PC-9 (cell line): ENCODE measurements around the gene MAGI1. TPM values are rescaled to one million over a fixed set of nuclear protein-coding genes. Genes with fewer than 3 reads are reported as not detected.

Experiments
- BruUV-seq: library from RNA; stranded (reverse); fragments of 400-500 nt; replicated peaks from 2 replicates; lab custom pipeline; 2021; lab: Mats Ljungman, UMichigan
- CTCF ChIA-PET: fragments of 300-600 bp; sonication (Branson Sonifier 250); formaldehyde crosslinking; loops from one replicate; lab custom pipeline; 2022; ENCODE audit warnings: antibody characterized with exemption; lab: Charles Lee
- POLR2A ChIA-PET: fragments of 300-600 bp; sonication (Branson Sonifier 250); formaldehyde crosslinking; loops from one replicate; lab custom pipeline; 2022; ENCODE audit warnings: antibody characterized with exemption; ENCODE audit not compliant: unreplicated experiment; lab: Charles Lee
- DNase-seq, 2 experiments: peaks; one replicate each; pipeline versions ENCODE4 v3.0.0 to v3.0.0-alpha.2; 2015 to 2022; ENCODE audit warnings: mixed read lengths in 1 of 2
- H2AFZ ChIP-seq: fragments of 200-600 bp; sonication (generic); 2 replicates; pipeline ENCODE4 v1.8.1; 2017; ENCODE audit warnings: antibody characterized with exemption
- H3F3A ChIP-seq: fragments of 200-600 bp; sonication (generic); 2 replicates; pipeline ENCODE4 v1.8.1; 2017; ENCODE audit warnings: antibody characterized with exemption, mild to moderate bottlenecking, low read depth; ENCODE audit not compliant: insufficient read depth
- H3K27ac ChIP-seq: fragments of 200-600 bp; sonication (generic); 2 replicates; pipeline ENCODE4 v1.6.1; 2016; ENCODE audit warnings: mixed run types
- H3K27me3 ChIP-seq: fragments of 200-600 bp; sonication (generic); 2 replicates; pipeline ENCODE4 v1.6.1; 2016; ENCODE audit warnings: low read depth, mixed run types; ENCODE audit not compliant: insufficient read depth
- H3K36me3 ChIP-seq: fragments of 200-600 bp; sonication (generic); 2 replicates; pipeline ENCODE4 v1.6.1; 2016; ENCODE audit warnings: low read depth, mixed run types
- H3K4me1 ChIP-seq: fragments of 200-600 bp; sonication (generic); replicated peaks from 2 replicates; pipeline ENCODE4 v1.6.1; 2016; ENCODE audit warnings: mixed run types; ENCODE audit not compliant: insufficient read depth
- H3K4me2 ChIP-seq: fragments of 200-600 bp; sonication (generic); 2 replicates; pipeline ENCODE4 v1.6.1; 2017; ENCODE audit warnings: mixed run types
- H3K4me3 ChIP-seq: fragments of 200-600 bp; sonication (generic); 2 replicates; pipeline ENCODE4 v1.6.1; 2016; ENCODE audit warnings: mixed run types
- H3K79me2 ChIP-seq: fragments of 200-600 bp; sonication (generic); 2 replicates; pipeline ENCODE4 v1.6.1; 2017; ENCODE audit warnings: low read depth, mixed run types
- H3K9me2 ChIP-seq: fragments of 200-600 bp; sonication (generic); 2 replicates; pipeline ENCODE4 v1.8.1; 2017; ENCODE audit warnings: mild to moderate bottlenecking; ENCODE audit not compliant: insufficient read depth
- H3K9me3 ChIP-seq: fragments of 200-600 bp; sonication (generic); 2 replicates; pipeline ENCODE4 v1.8.1; 2016; ENCODE audit warnings: low read depth; ENCODE audit not compliant: insufficient read depth
- H4K20me1 ChIP-seq: fragments of 200-600 bp; sonication (generic); 2 replicates; pipeline ENCODE4 v1.8.1; 2017; ENCODE audit not compliant: insufficient read depth
- EZH2 ChIP-seq: fragments of 200-600 bp; sonication (generic); IDR thresholded peaks from 2 replicates; pipeline ENCODE4 v1.8.0; 2017; ENCODE audit warnings: antibody characterized with exemption, low read depth
- intact Hi-C: fragments of 100-400 bp; cut with micrococcal nuclease; formaldehyde crosslinking; loops from one replicate; pipeline ENCODE4 v1.10.0; 2022; ENCODE audit not compliant: unreplicated experiment
- total RNA-seq: library from RNA; stranded (reverse); gene quantifications from 2 replicates; pipeline ENCODE4 v1.2.3, GENCODE V29; 2021
- TF ChIP-seq, protein P1 (sequence below): fragments of 200-600 bp; sonication (generic); conservative IDR thresholded peaks from 2 replicates; pipeline ENCODE4 v1.6.1; 2017; ENCODE audit warnings: mixed run types, antibody characterized with exemption, mild to moderate bottlenecking, moderate library complexity

Gene MAGI1
- total RNA-seq, 1 experiment from 2014 or later: 23.3 TPM

DNA sequence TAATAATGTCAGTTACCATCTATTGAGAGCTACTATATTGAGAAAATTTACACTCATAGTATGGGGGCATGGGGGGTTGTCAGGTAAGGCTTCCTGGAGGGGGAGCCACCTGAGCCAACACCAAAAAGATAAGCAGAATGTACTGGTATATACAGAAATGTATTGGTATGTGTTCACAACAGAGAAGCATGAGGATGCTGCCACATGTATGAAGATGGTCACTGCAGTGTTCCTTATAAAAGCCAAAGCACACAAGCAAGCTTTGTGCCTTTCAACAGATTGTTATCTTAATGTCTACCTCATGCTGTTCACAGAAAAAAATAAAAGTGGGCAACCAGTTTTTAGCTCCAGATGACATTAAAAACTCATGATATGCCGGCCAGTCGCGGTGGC, 149.0 kb downstream of the MAGI1 start:
- Histone ChIP-seq H3K79me2 (peaks cover 24% of the 10 kb centered on the region), H3K27me3 (no peaks in the 10 kb centered on the region), H3K36me3 (no peaks in the 10 kb centered on the region), H3F3A (no peaks in the 10 kb centered on the region), H3K4me1 (no peaks in the 10 kb centered on the region), H3K9me3 (no peaks in the 10 kb centered on the region), H2AFZ (no peak overlapping the region), H3K27ac (no peak overlapping the region), H3K4me3 (no peak overlapping the region), H3K9me2 (no peaks in the 10 kb centered on the region), H4K20me1 (no peaks in the 10 kb centered on the region; the same call in 1 of the 2 replicates), H3K4me2 (no peak overlapping the region)
- no peak for DNase-seq
- POLR2A ChIA-PET: interaction anchor here (0.6 to 0.7 kb wide), 3 partner anchors 64 to 302 kb away, joined by 3 to 5 read pairs (median 4); no protein-coding TSS in a partner anchor
- intact Hi-C loops: no loop called here
- TF ChIP-seq EZH2: no peak
- TF ChIP-seq, protein P1, sequence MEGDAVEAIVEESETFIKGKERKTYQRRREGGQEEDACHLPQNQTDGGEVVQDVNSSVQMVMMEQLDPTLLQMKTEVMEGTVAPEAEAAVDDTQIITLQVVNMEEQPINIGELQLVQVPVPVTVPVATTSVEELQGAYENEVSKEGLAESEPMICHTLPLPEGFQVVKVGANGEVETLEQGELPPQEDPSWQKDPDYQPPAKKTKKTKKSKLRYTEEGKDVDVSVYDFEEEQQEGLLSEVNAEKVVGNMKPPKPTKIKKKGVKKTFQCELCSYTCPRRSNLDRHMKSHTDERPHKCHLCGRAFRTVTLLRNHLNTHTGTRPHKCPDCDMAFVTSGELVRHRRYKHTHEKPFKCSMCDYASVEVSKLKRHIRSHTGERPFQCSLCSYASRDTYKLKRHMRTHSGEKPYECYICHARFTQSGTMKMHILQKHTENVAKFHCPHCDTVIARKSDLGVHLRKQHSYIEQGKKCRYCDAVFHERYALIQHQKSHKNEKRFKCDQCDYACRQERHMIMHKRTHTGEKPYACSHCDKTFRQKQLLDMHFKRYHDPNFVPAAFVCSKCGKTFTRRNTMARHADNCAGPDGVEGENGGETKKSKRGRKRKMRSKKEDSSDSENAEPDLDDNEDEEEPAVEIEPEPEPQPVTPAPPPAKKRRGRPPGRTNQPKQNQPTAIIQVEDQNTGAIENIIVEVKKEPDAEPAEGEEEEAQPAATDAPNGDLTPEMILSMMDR: no peak
- no TSS peak for BruUV-seq
- CTCF ChIA-PET: no interaction called here

DNA sequence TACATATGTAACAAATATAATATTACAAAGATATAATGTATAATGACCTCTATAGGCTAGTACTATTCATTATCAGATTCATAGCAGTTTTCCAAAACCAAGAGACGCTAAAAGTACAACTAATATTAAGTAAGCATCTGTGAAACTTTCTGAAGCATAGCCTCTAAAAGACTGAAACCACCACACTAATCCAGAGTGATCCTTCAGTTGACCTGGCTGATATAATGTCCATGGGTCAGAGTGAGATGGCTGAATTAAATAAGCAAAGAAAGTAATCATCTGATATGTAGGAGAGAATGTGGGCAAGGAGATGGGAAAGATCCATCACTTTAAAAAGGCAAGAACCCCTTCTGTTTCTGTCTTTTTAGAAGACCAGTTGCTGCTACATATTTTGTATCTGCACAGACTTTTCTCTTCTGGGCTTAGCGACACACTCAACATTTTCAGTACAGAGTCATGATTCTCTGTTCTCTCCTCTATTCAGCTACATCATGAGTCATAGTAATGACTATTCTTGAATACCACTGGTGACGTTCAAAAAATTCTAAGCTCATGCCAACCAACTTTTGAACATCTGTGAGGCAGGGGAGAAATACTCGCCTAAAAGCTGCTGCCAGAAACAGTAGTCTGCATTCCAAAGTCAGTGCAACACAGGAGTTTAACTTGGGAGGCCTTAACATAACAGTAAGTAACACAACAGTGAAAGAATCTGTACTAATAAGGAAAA, 149.6 kb downstream of the MAGI1 start:
- H2AFZ ChIP-seq: no peak overlapping the region
- TF ChIP-seq, protein P1: no peak
- TF ChIP-seq EZH2: no peak
- peaks cover under 1% of the 10 kb centered on the region for H3K4me1 ChIP-seq
- H3K27ac ChIP-seq: no peak overlapping the region
- ChIA-PET CTCF (no interaction called here), POLR2A (interaction anchor here (0.6 to 0.7 kb wide), 4 partner anchors 60 to 302 kb away, joined by 3 to 5 read pairs (median 4); no protein-coding TSS in a partner anchor)
- H4K20me1 ChIP-seq: no peaks in the 10 kb centered on the region; the same call in 1 of the 2 replicates
- no peaks in the 10 kb centered on the region for H3K9me3 ChIP-seq
- intact Hi-C loops: no loop called here
- H3K27me3 ChIP-seq: no peaks in the 10 kb centered on the region
- no peak overlapping the region for H3K4me3 ChIP-seq
- peaks cover 24% of the 10 kb centered on the region for H3K79me2 ChIP-seq
- H3K4me2 ChIP-seq: no peak overlapping the region
- no TSS peak for BruUV-seq
- H3F3A ChIP-seq: no peaks in the 10 kb centered on the region
- peak; percentile 10 to 54 for DNase-seq
- no peaks in the 10 kb centered on the region for H3K36me3 ChIP-seq
- no peaks in the 10 kb centered on the region for H3K9me2 ChIP-seq

DNA sequence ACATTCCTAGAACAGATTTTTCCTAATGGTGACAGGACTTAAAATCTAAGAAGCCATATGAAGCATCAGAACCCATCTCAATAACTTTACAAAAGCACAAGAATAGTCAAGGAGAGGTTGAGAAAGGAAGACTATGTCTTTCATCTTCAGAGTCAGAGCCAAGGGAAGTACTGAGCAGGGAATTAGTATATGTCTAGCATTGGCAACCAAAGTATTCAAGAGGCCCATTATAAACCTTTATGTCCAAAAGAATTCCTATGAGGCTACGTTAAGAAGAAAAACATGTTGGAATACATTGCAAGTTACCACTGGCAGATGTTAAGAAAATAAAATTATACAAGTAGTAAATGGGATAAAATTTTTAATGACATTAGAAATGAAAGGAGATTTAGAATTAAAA, 150.5 kb downstream of the MAGI1 start:
- Histone ChIP-seq H3K9me2 (no peaks in the 10 kb centered on the region), H3K27ac (no peak overlapping the region), H3K79me2 (peaks cover 24% of the 10 kb centered on the region), H2AFZ (no peak overlapping the region), H3K4me3 (no peak overlapping the region), H3K27me3 (no peaks in the 10 kb centered on the region), H3F3A (no peaks in the 10 kb centered on the region), H3K4me2 (no peak overlapping the region), H4K20me1 (no peaks in the 10 kb centered on the region; the same call in 1 of the 2 replicates), H3K4me1 (peaks cover 10% of the 10 kb centered on the region), H3K36me3 (no peaks in the 10 kb centered on the region), H3K9me3 (no peaks in the 10 kb centered on the region)
- no peak for DNase-seq
- intact Hi-C loops: no loop called here
- BruUV-seq: no TSS peak
- TF ChIP-seq EZH2: no peak
- TF ChIP-seq, protein P1: no peak
- CTCF ChIA-PET: no interaction called here
- POLR2A ChIA-PET: interaction anchor here (0.6 kb wide), 1 partner anchor 1527 kb away, joined by 3 read pairs; no protein-coding TSS in a partner anchor
